HL-60 (cell line): ENCODE measurements around the gene LRPAP1.

Experiments
- GABPA ChIP-seq: IDR thresholded peaks from 2 replicates; pipeline ENCODE4 v1.6.1; 2012; ENCODE audit warnings: low read depth
- POLR2AphosphoS5 ChIP-seq: IDR thresholded peaks from 2 replicates; pipeline ENCODE4 v1.6.1; 2012; ENCODE audit warnings: low read depth
- TF ChIP-seq, protein P1 (sequence below): IDR thresholded peaks from 2 replicates; pipeline ENCODE4 v1.6.1; 2012; ENCODE audit warnings: low read depth; ENCODE audit not compliant: insufficient replicate concordance
- TF ChIP-seq, protein P2 (sequence below): IDR thresholded peaks from one replicate; pipeline ENCODE4 v1.5.1; 2011; ENCODE audit warnings: low read length, control low read depth, inconsistent platforms; ENCODE audit not compliant: insufficient read depth

- TF ChIP-seq GABPA (no peak), POLR2AphosphoS5 (no peak)
- TF ChIP-seq, protein P1, sequence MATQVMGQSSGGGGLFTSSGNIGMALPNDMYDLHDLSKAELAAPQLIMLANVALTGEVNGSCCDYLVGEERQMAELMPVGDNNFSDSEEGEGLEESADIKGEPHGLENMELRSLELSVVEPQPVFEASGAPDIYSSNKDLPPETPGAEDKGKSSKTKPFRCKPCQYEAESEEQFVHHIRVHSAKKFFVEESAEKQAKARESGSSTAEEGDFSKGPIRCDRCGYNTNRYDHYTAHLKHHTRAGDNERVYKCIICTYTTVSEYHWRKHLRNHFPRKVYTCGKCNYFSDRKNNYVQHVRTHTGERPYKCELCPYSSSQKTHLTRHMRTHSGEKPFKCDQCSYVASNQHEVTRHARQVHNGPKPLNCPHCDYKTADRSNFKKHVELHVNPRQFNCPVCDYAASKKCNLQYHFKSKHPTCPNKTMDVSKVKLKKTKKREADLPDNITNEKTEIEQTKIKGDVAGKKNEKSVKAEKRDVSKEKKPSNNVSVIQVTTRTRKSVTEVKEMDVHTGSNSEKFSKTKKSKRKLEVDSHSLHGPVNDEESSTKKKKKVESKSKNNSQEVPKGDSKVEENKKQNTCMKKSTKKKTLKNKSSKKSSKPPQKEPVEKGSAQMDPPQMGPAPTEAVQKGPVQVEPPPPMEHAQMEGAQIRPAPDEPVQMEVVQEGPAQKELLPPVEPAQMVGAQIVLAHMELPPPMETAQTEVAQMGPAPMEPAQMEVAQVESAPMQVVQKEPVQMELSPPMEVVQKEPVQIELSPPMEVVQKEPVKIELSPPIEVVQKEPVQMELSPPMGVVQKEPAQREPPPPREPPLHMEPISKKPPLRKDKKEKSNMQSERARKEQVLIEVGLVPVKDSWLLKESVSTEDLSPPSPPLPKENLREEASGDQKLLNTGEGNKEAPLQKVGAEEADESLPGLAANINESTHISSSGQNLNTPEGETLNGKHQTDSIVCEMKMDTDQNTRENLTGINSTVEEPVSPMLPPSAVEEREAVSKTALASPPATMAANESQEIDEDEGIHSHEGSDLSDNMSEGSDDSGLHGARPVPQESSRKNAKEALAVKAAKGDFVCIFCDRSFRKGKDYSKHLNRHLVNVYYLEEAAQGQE, result no peak
- TF ChIP-seq, protein P2, sequence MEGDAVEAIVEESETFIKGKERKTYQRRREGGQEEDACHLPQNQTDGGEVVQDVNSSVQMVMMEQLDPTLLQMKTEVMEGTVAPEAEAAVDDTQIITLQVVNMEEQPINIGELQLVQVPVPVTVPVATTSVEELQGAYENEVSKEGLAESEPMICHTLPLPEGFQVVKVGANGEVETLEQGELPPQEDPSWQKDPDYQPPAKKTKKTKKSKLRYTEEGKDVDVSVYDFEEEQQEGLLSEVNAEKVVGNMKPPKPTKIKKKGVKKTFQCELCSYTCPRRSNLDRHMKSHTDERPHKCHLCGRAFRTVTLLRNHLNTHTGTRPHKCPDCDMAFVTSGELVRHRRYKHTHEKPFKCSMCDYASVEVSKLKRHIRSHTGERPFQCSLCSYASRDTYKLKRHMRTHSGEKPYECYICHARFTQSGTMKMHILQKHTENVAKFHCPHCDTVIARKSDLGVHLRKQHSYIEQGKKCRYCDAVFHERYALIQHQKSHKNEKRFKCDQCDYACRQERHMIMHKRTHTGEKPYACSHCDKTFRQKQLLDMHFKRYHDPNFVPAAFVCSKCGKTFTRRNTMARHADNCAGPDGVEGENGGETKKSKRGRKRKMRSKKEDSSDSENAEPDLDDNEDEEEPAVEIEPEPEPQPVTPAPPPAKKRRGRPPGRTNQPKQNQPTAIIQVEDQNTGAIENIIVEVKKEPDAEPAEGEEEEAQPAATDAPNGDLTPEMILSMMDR, result no peak
Observed at GRCh38 chr4:3517731-3518510, 14.3 kb downstream of the LRPAP1 start.
